Left lobe of liver (tissue), 1 donor: Measurements from ENCODE around the gene PPP1R18. TPM values are rescaled to one million over a fixed set of nuclear protein-coding genes. Genes with fewer than 3 reads are reported as not detected.

Experiments used
- total RNA-seq: library from RNA; stranded (reverse); gene quantifications from one replicate; pipeline ENCODE4 v1.2.1, GENCODE V29; 2021
- donor health status: DM: no; HTN: yes; CAD: no.

PPP1R18 gene
- total RNA-seq, 1 donor from 2014 or later: 10.6 TPM

Other genes starting within 250 kb of the PPP1R18 start
- 141 TPM for gene HLA-E, start 197.1 kb downstream of the PPP1R18 start, total RNA-seq
- gene GNL1, start 130.2 kb downstream of the PPP1R18 start, total RNA-seq: 24.0 TPM
- 2.3 TPM for gene PRR3, start 129.3 kb downstream of the PPP1R18 start, total RNA-seq
- gene ABCF1, start 115.2 kb downstream of the PPP1R18 start, total RNA-seq: 24.4 TPM
- gene PPP1R10, start 69.4 kb downstream of the PPP1R18 start, total RNA-seq: 49.8 TPM
- 53.3 TPM for gene MRPS18B, start 68.8 kb downstream of the PPP1R18 start, total RNA-seq
- 5.1 TPM for gene ATAT1, start 59.8 kb downstream of the PPP1R18 start, total RNA-seq
- 13.8 TPM for gene C6orf136, start 39.5 kb downstream of the PPP1R18 start, total RNA-seq
- 15.2 TPM for gene DHX16, start 13.6 kb downstream of the PPP1R18 start, total RNA-seq
- gene NRM, start 4.3 kb upstream of the PPP1R18 start, total RNA-seq: 1.8 TPM
- gene MDC1, start 30.6 kb upstream of the PPP1R18 start, total RNA-seq: 13.7 TPM
- 219 TPM for gene TUBB, start 33.7 kb upstream of the PPP1R18 start, total RNA-seq
- gene FLOT1, start 56.0 kb upstream of the PPP1R18 start, total RNA-seq: 45.9 TPM
- gene IER3, start 57.9 kb upstream of the PPP1R18 start, total RNA-seq: 5.8 TPM
- gene DDR1, start 197.9 kb upstream of the PPP1R18 start, total RNA-seq: 5.1 TPM
- gene GTF2H4, start 221.6 kb upstream of the PPP1R18 start, total RNA-seq: 21.7 TPM
- 28.9 TPM for gene VARS2, start 227.6 kb upstream of the PPP1R18 start, total RNA-seq
- gene SFTA2, start 245.5 kb upstream of the PPP1R18 start, total RNA-seq: not detected